Mesenteric fat pad (tissue), 1 donor: ENCODE data around the gene LSM11. TPM values are rescaled to one million over a fixed set of nuclear protein-coding genes. Genes with fewer than 3 reads are reported as not detected.

Experiments
- DNase-seq: peaks from one replicate; pipeline ENCODE4 v3.0.0-alpha.2; 2020; ENCODE audit warnings: low spot score
- total RNA-seq: library from RNA; stranded (reverse); fragmentation: NEBNext Ultra II Directional; extraction: Animal tissue kit (Norgen Biotek cat#: 25700); gene quantifications from one replicate; pipeline ENCODE4 v1.2.1, GENCODE V29; 2021
- donor health status: DM: yes; HTN: yes; CAD: no.

LSM11 gene
- total RNA-seq, 1 donor from 2014 or later: 2.1 TPM

- DNase-seq: no peak
Measured at GRCh38 chr5:157766902-157767301, 23.4 kb downstream of the LSM11 start.

DNA sequence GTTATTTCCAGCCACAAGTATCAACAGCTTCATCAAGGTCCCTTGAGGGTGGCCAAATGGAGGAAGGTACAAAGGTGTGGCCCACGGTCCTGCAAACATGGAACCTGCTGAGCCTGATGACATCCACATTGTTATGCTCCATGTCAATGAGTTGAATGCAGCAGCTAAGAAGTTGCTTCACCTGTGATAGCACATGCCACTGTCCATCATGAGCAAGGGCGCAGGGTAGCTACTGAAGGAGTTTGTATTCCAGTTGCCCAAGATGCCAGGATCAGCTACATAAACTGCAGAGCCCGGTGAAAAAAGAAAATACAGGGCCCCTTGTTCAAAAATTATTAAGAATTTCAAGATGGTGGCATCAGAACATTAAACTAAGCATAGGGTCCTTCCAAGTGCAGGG lies 24.2 kb downstream of the LSM11 start:
- DNase-seq: no peak

- DNase-seq: no peak
Measured at GRCh38 chr5:157770665-157771064, 27.2 kb downstream of the LSM11 start.

DNA sequence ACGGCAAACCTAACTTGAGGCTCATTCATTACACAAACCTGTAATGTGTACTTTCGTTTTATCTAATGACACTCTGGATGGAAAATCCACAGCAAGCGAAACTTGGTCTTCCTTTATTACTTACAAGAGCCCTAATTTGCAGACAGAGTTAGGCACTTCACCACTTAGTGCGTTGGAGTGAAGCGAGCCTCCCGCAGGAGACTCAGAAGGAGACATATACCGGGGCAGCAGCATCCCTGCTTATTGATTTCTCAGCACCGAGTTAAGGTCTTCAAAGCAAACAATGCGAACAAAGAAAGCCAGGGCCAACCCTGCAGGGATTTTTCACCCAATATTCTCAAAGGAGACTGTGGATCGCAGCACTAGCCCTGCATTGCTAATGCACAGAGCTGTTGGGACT lies 28.6 kb downstream of the LSM11 start:
- DNase-seq: no peak

GRCh38 chr5:157778121-157778805 lies 34.8 kb downstream of the LSM11 start:
- DNase-seq: no peak

GRCh38 chr5:157779221-157779620 lies 35.7 kb downstream of the LSM11 start:
- no peak for DNase-seq

DNA sequence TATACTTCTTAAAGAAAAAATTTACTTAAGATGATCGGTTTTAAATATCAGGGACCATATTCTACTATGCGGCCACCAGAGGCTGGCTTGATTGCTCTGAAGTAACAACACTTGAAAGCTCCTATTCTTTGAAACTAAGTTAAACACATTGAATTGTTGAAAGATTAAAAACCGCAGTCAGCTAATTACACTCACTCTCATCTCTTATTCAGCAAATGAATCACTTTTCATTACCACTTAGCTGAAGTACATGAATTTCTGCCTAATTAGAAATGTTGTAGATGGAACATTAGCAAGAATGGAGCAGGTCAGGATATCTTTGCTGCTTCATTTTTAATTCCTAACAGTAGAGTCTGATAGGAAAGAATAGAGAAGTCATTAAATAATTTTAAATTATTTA lies 42.3 kb downstream of the LSM11 start:
- no peak for DNase-seq

- DNase-seq: no peak
Measured at GRCh38 chr5:157793301-157793700, 49.8 kb downstream of the LSM11 start.

DNA sequence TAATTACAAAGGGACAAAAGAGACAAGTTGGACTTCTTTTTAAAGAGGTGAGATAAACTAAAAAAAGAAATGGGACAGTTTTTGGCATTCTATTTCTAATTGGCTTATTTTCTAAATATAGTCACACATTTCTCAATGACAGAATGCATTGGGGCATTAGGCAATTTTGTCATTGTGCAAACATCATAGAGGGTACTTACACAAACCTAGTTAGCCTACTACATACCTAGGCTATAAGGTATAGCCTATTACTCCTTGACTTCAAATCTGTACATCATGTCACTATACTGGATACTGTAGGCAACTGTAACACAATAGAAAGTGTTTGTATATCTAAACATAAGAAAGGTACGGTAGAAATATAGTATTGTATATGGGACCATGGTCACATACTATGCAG lies 56.1 kb downstream of the LSM11 start:
- no peak for DNase-seq

DNA sequence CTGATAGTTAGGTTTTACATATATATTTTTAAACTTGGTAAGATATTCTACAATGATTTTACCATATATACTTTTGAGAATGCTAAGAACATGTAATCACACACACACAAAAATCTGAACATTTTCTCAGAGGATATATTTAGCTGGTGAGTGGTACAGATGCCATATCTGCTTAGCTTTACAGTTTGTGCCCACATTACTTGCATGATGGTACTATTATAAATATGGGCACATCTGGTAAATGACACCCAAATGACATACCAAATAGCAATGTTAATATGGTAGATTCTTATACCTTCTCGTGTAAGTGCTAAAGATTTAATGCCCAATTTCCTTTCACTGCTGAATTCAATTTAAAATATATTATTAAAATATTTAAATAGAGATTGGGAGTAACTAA lies 56.6 kb downstream of the LSM11 start:
- no peak for DNase-seq

DNA sequence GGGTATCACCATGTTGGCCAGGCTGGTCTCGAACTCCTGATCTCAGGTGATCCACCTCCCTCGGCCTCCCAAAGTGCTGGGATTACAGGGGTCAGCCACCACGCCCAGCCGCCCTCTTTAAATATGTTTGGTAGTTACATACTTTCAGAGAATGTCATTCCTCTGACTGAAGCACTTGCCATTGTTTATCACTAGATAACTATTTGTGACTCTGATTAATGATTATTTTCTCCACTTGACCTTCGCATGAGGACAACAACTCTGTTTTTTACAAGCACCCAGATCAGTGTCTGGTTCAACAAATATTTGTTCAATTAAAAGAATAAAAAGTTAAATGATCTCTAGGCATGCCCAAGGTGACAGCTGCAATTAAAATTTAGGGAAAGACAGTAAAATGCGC lies 59.2 kb downstream of the LSM11 start:
- no peak for DNase-seq

GRCh38 chr5:157808043-157808442 lies 64.5 kb downstream of the LSM11 start:
- DNase-seq: no peak

Other genes starting within 250 kb of the LSM11 start
- gene ADAM19, start 167.9 kb upstream of the LSM11 start, total RNA-seq: 9.4 TPM
- gene SOX30, start 91.3 kb upstream of the LSM11 start, total RNA-seq: not detected
- not detected for gene C5orf52, start 72.2 kb upstream of the LSM11 start, total RNA-seq
- gene THG1L, start 12.3 kb upstream of the LSM11 start, total RNA-seq: 7.5 TPM
- gene CLINT1, start 115.4 kb downstream of the LSM11 start, total RNA-seq: 74.6 TPM